NCI-H1930 (cell line): ENCODE measurements around the gene NDUFAB1.
"Not testable (repeated sequence)": the region's sequence is repeated elsewhere in the genome, so short reads cannot be mapped to it uniquely, and the experiment has no call there.

ENCODE experiments used
- DNase-seq, 2 experiments: peaks; one replicate each; lab custom pipeline; 2025; lab: John Stamatoyannopoulos, UW

The NDUFAB1 gene

GRCh38 chr16:23584186-23585076, 11.7 kb downstream of the NDUFAB1 start:
- DNase-seq, result no peak

GRCh38 chr16:23583271-23583670, 12.8 kb downstream of the NDUFAB1 start:
- not testable (repeated sequence) for DNase-seq

DNA sequence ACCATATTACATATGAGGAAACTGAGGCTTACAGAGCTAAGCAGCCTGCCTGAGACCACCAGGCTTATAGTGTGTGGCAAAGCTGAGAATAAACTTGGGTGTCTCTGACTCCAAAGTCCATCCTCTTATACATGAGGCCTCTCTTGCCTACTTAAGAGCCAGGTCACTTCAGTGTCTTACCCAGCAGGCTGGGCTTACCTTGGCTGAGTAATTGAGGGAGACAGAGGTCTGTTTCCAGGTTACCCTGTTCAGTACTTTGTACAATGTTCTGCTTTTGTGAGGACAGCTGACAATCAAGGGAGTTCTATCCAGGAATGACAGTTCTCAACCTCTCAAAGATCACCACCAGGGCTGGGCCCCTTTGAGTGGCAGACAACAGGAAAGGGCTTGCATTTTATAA, 14.4 kb downstream of the NDUFAB1 start:
- no peak for DNase-seq

- DNase-seq, result no peak
Measured at GRCh38 chr16:23580391-23580790, 15.7 kb downstream of the NDUFAB1 start.

- DNase-seq, result no peak
Measured at GRCh38 chr16:23579371-23579770, 16.7 kb downstream of the NDUFAB1 start.

GRCh38 chr16:23578101-23578830, 17.9 kb downstream of the NDUFAB1 start:
- no peak for DNase-seq

DNA sequence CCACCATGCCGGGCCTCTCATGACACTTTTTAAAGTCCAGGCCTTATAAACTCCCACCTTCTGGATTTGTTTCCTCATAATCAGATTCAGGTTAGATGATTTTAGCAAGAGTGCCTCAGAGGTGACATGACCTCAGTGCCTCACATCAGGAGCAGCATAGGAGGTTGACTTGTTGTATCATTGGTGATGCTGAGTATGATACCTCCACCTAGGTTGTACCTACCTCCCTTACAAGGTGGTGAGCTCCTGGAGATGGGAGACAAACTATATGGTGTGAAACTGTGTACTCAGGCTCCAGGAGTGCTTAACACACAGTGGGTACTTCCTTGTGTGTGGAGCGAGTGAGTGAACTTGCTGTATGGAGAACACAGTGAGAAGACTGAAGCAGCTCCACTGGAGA, 18.6 kb downstream of the NDUFAB1 start:
- DNase-seq, result no peak

GRCh38 chr16:23575834-23576233, 20.3 kb downstream of the NDUFAB1 start:
- no peak for DNase-seq

DNA sequence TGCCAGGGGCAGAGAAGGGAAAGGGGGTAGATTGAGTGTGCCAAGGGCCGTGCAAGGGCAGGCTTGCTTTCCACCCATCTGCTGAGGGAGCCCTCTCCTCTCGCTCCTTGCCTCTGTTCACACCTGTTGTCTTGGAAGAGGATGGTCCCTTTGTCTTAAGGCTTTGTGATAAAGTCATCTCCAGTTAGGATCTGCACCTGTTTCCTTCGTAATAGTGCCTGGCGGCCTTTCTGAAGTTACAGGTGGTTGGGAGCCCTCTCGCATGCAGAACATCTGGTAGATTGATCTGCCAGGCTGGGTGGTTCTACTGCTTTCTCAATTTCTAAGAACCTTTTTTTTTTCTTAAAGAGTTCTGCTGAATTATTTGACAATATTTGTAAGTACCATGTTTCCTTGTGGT, 22.3 kb downstream of the NDUFAB1 start:
- DNase-seq, result no peak

- no peak for DNase-seq
Measured at GRCh38 chr16:23572394-23572793, 23.7 kb downstream of the NDUFAB1 start.

DNA sequence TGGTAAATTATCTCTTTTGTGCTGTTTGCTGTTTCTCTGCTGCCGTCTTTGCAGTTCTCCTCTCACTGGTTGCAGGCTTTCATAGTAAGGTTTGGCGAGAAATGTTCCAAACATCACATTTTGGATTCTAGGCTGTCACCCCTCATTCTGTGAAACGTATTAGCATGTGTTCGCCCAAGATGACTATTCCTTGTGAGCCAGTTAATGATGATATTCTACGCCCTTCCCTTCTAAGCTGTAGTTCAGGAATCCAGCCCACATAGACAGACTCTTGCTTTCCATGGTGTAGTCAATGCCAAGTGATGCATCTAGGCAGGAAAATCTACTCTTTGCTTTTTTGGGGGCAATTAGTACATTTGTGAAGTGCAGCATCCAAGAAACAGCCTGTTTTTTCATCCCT, 24.2 kb downstream of the NDUFAB1 start:
- DNase-seq, result no peak

DNA sequence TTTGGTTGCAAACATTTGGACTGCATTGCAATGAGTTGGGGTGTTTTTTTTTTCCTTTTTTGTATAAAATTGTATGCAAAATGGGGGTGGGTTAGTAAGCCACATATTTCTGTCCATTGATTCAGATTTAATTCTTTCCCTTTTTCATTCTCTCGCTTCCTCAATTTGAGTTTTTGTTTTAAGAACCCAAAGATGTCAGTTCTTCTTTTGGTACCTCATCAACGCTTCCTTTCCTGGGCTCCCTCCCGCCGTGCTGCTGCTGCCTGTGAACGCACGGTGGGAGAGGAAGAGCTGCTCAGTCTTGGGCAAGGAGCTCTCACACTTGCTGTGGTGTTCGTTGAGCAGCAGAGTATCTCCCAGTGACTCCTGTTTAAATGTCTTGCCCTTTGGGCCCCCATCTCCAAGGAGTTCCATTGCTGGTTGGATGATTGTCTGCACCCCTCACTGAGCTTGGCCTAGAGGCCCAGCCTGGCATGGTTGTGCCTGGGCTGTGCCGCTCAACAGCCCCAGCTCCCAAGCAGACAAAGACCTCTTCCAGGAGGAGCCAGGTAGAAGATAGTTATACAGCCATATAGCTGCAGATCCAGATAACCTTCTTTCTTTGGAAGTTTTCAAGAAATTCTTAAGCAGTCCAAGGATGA, 25.0 kb downstream of the NDUFAB1 start:
- DNase-seq, result no peak

GRCh38 chr16:23567602-23568001, 28.5 kb downstream of the NDUFAB1 start:
- no peak for DNase-seq

GRCh38 chr16:23566724-23567123, 29.4 kb downstream of the NDUFAB1 start:
- DNase-seq, result no peak

DNA sequence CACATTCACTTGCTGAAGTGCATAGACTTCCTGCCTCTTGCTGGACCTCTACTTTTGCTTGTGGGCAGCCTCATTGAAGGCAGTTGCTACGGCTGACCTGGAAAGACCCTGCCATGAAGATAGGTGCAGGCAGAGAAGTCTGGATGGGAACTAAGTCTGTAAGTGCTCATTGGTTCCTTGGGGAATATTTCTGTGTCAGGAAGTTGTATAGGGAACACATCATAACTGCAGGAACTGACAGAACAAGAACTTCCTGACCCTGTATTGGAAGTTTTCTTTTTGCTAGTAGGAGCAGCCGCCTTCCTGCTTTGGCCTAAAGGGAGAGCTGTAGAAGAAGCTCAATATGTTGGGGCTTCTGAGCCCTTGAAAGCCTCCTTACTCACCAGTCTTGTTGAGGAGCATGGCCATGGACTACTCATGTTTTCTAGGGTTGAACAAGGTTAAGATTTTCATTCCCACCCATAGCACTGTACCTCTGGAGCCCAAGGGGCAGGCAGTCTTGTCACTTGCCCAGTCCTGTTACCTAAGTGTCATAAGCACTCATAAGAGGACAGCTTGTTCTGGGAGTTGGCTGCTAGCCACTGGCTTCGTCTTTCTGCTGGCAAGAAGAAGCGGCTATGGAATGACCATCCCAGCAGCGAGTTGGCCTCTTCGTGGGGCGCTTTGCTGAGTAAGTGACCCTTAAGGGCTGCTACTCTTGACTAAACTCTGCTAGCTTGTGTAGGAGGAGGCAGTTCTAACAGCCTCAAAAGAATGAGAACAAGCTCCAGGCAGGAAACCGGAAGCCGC, 31.3 kb downstream of the NDUFAB1 start:
- DNase-seq, result no peak

DNA sequence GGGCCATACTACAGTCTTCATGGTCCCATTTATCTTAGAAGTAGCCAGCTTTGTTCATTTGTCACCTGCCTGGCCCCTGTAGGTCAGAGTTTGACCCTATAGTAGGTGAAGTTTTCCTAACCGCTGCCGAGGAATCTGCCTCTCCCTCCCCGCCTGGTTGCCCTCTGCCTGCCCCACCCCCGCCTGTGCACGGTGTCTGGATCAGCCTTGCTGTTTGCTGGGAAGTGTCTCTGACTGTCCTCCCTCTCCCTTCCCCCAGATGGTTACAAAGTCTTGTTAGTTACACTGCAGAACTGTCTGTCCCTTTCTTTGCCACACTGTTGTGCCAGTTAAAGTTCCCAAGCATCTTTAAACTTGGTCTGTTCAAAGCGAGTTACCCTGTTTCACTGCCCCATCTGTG, 32.9 kb downstream of the NDUFAB1 start:
- DNase-seq, result no peak

GRCh38 chr16:23562505-23562904, 33.6 kb downstream of the NDUFAB1 start:
- DNase-seq, result no peak

GRCh38 chr16:23561586-23561985, 34.5 kb downstream of the NDUFAB1 start:
- no peak for DNase-seq

GRCh38 chr16:23557779-23558702, 38.1 kb downstream of the NDUFAB1 start:
- DNase-seq, result peak in 1 of 2 experiments; percentile 24

DNA sequence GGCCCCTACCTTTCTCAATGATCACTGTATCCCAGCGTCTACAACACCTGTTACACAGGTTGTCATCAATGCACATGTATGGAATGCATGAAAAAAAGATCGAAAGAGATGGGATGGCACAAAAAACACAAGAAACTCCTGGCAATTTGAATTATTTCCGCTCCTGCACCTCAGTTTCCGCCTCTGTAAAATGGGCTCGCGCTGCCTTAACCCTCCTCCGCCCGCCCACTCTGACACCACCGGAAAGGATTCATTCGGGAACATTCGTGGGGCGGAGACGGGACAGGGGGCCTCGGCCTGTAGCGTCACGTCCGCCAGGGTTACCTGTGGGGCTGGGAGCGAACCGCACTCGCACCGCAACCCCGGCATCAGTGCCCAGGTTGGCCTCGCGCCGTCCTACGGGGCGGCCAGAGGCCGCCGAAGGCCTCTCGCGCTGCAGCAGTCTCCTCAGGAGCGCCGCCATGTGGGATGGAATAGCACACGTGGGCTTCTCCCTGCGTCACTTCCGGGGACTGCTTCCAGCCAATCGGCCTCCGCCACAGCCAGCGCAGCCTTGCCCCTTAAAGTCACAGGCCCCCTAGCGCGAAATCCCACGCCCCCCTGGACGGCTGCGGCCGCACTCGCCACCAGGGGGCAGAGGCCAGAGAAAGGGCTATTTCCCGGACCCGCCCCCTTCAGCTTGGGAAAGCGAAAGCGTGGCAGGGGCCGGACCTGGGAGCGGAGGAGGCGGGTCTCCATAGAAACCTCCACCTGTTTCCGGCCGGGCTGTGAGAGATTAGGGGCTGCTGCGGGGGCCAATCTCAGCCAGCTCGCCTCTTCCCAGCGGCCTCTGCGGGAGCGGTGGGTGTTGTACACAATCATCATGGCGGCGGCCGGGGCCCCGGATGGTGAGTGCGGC, 39.0 kb downstream of the NDUFAB1 start, which contains the start of the genes EARS2 and UBFD1:
EARS2 (minus strand) TSS at position 470 of the 898 bp plus-strand sequence; CDS start at position 463, 7 bp downstream.
UBFD1 (plus strand) TSS at position 847 of the 898 bp plus-strand sequence; CDS start at position 863, 16 bp downstream.
- DNase-seq, result peak; percentile 99 to 100
